Colonic mucosa (tissue), 4 donors: ENCODE data around the gene SKIC3. TPM values are rescaled to one million over a fixed set of nuclear protein-coding genes. Genes with fewer than 3 reads are reported as not detected.

ENCODE experiments used
- DNase-seq: peaks from one replicate; pipeline ENCODE4 v3.0.0-alpha.2; 2020
- H3K27ac ChIP-seq: fragments of 200-600 bp; one replicate; pipeline ENCODE4 v1.8.0; 2021
- H3K27me3 ChIP-seq: fragments of 200-600 bp; one replicate; pipeline ENCODE4 v1.8.0; 2021
- H3K36me3 ChIP-seq: fragments of 200-600 bp; one replicate; pipeline ENCODE4 v1.8.0; 2021
- H3K4me1 ChIP-seq: fragments of 200-600 bp; one replicate; pipeline ENCODE4 v1.8.0; 2021; ENCODE audit warnings: mild to moderate bottlenecking
- H3K4me3 ChIP-seq: fragments of 200-600 bp; one replicate; pipeline ENCODE4 v1.8.0; 2021
- H3K9ac ChIP-seq, 2 donors: one replicate each; pipeline ENCODE4 v1.7.0; 2013; ENCODE audit warnings: control low read depth in 2 of 2, low read depth in 2 of 2, low read length in 2 of 2
- H3K9me3 ChIP-seq: fragments of 200-600 bp; one replicate; pipeline ENCODE4 v1.8.0; 2021
- CTCF ChIP-seq: fragments of 200-600 bp; IDR thresholded peaks from one replicate; pipeline ENCODE4 v1.8.0; 2022; ENCODE audit warnings: antibody characterized with exemption, mild to moderate bottlenecking
- intact Hi-C: fragments of 100-400 bp; cut with DNase I; formaldehyde crosslinking; loops from one replicate; pipeline ENCODE4 v1.14.1; 2022
- total RNA-seq, 2 donors: library from RNA; stranded (reverse); fragmentation: NEBNext Ultra II Directional in 1 of 2; extraction: Animal tissue kit (Norgen Biotek cat#: 25700) in 1 of 2; gene quantifications; one replicate each; pipeline ENCODE4 v1.2.1, GENCODE V29; 2021
- donor health status: healthy.
- donor health status: DM: no; HTN: no; CAD: no.
- donor health status: DM: no; HTN: no; CAD: no.

The SKIC3 gene
- total RNA-seq, 2 donors from 2014 or later = 51.3 to 65.8 TPM

- Histone ChIP-seq H3K4me3 (no peak overlapping the region), H3K27ac (no peak overlapping the region), H3K36me3 (no peaks in the 10 kb centered on the region), H3K9ac (no peak overlapping the region), H3K9me3 (no peaks in the 10 kb centered on the region), H3K4me1 (no peaks in the 10 kb centered on the region), H3K27me3 (no peaks in the 10 kb centered on the region)
- no peak for DNase-seq
- no peak for TF ChIP-seq CTCF
- intact Hi-C loops = no loop called here
Observed at GRCh38 chr5:95564450-95564849, 9.7 kb upstream of the SKIC3 start.

- no peak for TF ChIP-seq CTCF
- Histone ChIP-seq H3K9ac (no peak overlapping the region), H3K4me1 (no peaks in the 10 kb centered on the region), H3K9me3 (no peaks in the 10 kb centered on the region), H3K4me3 (no peak overlapping the region), H3K27ac (no peak overlapping the region), H3K27me3 (no peaks in the 10 kb centered on the region), H3K36me3 (no peaks in the 10 kb centered on the region)
- intact Hi-C loops = no loop called here
- no peak for DNase-seq
Observed at GRCh38 chr5:95563367-95563766, 8.6 kb upstream of the SKIC3 start.

- Histone ChIP-seq H3K4me1 (no peaks in the 10 kb centered on the region), H3K27me3 (no peaks in the 10 kb centered on the region), H3K9ac (no peak overlapping the region), H3K9me3 (no peaks in the 10 kb centered on the region), H3K4me3 (no peak overlapping the region), H3K36me3 (no peaks in the 10 kb centered on the region), H3K27ac (no peak overlapping the region)
- no peak for TF ChIP-seq CTCF
- DNase-seq = no peak
- intact Hi-C loops = no loop called here
Observed at GRCh38 chr5:95562282-95562681, 7.5 kb upstream of the SKIC3 start.

- Histone ChIP-seq H3K27ac (no peak overlapping the region), H3K4me1 (peaks cover 4% of the 10 kb centered on the region), H3K27me3 (no peaks in the 10 kb centered on the region), H3K9me3 (no peaks in the 10 kb centered on the region), H3K36me3 (no peaks in the 10 kb centered on the region), H3K4me3 (no peak overlapping the region), H3K9ac (no peak overlapping the region)
- no peak for DNase-seq
- TF ChIP-seq CTCF = no peak
- intact Hi-C loops = no loop called here
Observed at GRCh38 chr5:95557841-95558240, 3.1 kb upstream of the SKIC3 start.

GRCh38 chr5:95555553-95555952 is 776 bp upstream of the SKIC3 start:
- H3K27me3 ChIP-seq = no peaks in the 10 kb centered on the region
- H3K36me3 ChIP-seq = no peaks in the 10 kb centered on the region
- peak overlapping the region; percentile 93 for H3K27ac ChIP-seq
- intact Hi-C loops = no loop called here
- peak overlapping the region; percentile 84 to 89 for H3K9ac ChIP-seq
- H3K4me3 ChIP-seq = peak overlapping the region; percentile 85
- TF ChIP-seq CTCF = no peak
- H3K4me1 ChIP-seq = peaks cover 4% of the 10 kb centered on the region
- no peaks in the 10 kb centered on the region for H3K9me3 ChIP-seq
- DNase-seq = no peak

- Histone ChIP-seq H3K4me1 (peaks cover 4% of the 10 kb centered on the region), H3K36me3 (no peaks in the 10 kb centered on the region), H3K27me3 (no peaks in the 10 kb centered on the region), H3K4me3 (peak overlapping the region; percentile 85), H3K9ac (peak overlapping the region; percentile 72 to 89), H3K9me3 (no peaks in the 10 kb centered on the region), H3K27ac (peak overlapping the region; percentile 93)
- no peak for TF ChIP-seq CTCF
- intact Hi-C loops = no loop called here
- DNase-seq = no peak
Observed at GRCh38 chr5:95554331-95554646, 488 bp downstream of the SKIC3 start.
